Hepatocyte (in vitro differentiated cells): Measurements from ENCODE around the gene GALNT18.

Experiments used
- EZH2 ChIP-seq: fragments of 200-600 bp; sonication (generic); IDR thresholded peaks from 2 replicates; pipeline ENCODE4 v1.6.1; 2016; ENCODE audit warnings: antibody characterized with exemption, mild to moderate bottlenecking, borderline replicate concordance
- EZH2phosphoT487 ChIP-seq: fragments of 200-600 bp; sonication (generic); IDR thresholded peaks from one replicate; pipeline ENCODE4 v1.6.1; 2018; ENCODE audit warnings: antibody characterized with exemption, mild to moderate bottlenecking, low read depth, moderate library complexity; ENCODE audit not compliant: unreplicated experiment, severe bottlenecking
- TF ChIP-seq, protein P1 (sequence below): fragments of 200-600 bp; sonication (generic); IDR thresholded peaks from 2 replicates; pipeline ENCODE4 v1.5.1; 2016; ENCODE audit warnings: antibody characterized with exemption, mild to moderate bottlenecking; ENCODE audit not compliant: poor library complexity

DNA sequence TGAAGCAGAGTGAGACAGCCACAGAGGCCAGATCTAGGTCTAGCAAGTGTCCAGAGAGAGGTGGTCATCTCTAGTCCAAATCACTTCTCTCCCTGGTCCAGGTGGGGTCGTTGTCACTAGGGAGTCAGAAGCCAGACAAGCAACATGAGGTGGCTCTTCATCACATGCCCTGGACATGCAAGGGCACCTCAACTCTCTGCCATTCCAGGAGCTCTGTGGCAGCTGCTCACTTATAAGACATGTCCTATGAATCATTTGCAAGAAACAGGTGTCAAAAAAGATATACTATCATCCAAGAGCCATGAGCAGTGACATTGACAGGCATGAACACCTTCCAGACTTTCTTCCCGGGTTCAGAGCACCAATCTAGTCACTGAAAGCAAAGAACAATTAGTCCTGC lies 130.8 kb downstream of the GALNT18 start:
- TF ChIP-seq, protein P1, sequence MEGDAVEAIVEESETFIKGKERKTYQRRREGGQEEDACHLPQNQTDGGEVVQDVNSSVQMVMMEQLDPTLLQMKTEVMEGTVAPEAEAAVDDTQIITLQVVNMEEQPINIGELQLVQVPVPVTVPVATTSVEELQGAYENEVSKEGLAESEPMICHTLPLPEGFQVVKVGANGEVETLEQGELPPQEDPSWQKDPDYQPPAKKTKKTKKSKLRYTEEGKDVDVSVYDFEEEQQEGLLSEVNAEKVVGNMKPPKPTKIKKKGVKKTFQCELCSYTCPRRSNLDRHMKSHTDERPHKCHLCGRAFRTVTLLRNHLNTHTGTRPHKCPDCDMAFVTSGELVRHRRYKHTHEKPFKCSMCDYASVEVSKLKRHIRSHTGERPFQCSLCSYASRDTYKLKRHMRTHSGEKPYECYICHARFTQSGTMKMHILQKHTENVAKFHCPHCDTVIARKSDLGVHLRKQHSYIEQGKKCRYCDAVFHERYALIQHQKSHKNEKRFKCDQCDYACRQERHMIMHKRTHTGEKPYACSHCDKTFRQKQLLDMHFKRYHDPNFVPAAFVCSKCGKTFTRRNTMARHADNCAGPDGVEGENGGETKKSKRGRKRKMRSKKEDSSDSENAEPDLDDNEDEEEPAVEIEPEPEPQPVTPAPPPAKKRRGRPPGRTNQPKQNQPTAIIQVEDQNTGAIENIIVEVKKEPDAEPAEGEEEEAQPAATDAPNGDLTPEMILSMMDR = no peak
- TF ChIP-seq EZH2 (no peak), EZH2phosphoT487 (no peak)
